Activated naive CD4-positive, alpha-beta T cell treated with anti-CD3 and anti-CD28 coated beads, Interleukin-2, amount 50 U/mL, for 72 hours (primary cell): Measurements from ENCODE around the gene RNF223. TPM values are rescaled to one million over a fixed set of nuclear protein-coding genes. Genes with fewer than 3 reads are reported as not detected.
A peak's percentile ranks its signal among the peaks of the same experiment; 100 is the strongest.

Experiments
- ATAC-seq, 2 donors: fragments of 150-1000 bp; cut with Tn5 transposase; 2 replicates each; pipeline ENCODE4 v1.10.0; 2021; ENCODE audit warnings: mild to moderate bottlenecking in 2 of 2, moderate library complexity in 2 of 2
- DNase-seq, 2 donors: peaks; one replicate each; pipeline ENCODE4 v3.0.0; 2021 to 2022; ENCODE audit warnings: low spot score in 2 of 2
- H3K27ac Mint-ChIP-seq, 2 donors: one replicate each; pipeline ENCODE4 v1.8.0; 2022; ENCODE audit warnings: mild to moderate bottlenecking in 2 of 2, mixed read lengths in 2 of 2
- H3K36me3 Mint-ChIP-seq, 2 donors: one replicate each; pipeline ENCODE4 v1.8.0; 2022; ENCODE audit warnings: mixed read lengths in 2 of 2
- H3K9me3 Mint-ChIP-seq, 2 donors: one replicate each; pipeline ENCODE4 v1.8.0; 2022; ENCODE audit warnings: mixed read lengths in 2 of 2
- total RNA-seq, 2 donors: library from RNA; stranded (reverse); gene quantifications; one replicate each; pipeline ENCODE4 v1.2.3, GENCODE V29; 2022

The RNF223 gene
- total RNA-seq, 2 donors from 2014 or later = not detected

- no peaks in the 10 kb centered on the region for H3K36me3 Mint-ChIP-seq
- no peaks in the 10 kb centered on the region for H3K9me3 Mint-ChIP-seq
- DNase-seq (no peak), ATAC-seq (no peak)
- no peak overlapping the region for H3K27ac Mint-ChIP-seq
These were observed 51.6 kb downstream of the RNF223 start for GRCh38 chr1:1022302-1023009.

GRCh38 chr1:1021920-1022259 is 52.2 kb downstream of the RNF223 start:
- no peaks in the 10 kb centered on the region for H3K9me3 Mint-ChIP-seq
- DNase-seq (no peak), ATAC-seq (peak in 1 of 2 donors; percentile 15)
- peaks cover 0 to 5% of the 10 kb centered on the region in 2 donors for H3K36me3 Mint-ChIP-seq
- H3K27ac Mint-ChIP-seq = no peak overlapping the region

- ATAC-seq (no peak), DNase-seq (no peak)
- H3K36me3 Mint-ChIP-seq = peaks cover 0 to 5% of the 10 kb centered on the region in 2 donors
- H3K27ac Mint-ChIP-seq = no peak overlapping the region
- no peaks in the 10 kb centered on the region for H3K9me3 Mint-ChIP-seq
These were observed 52.8 kb downstream of the RNF223 start for GRCh38 chr1:1021010-1021919.

Other genes with a start within 250 kb of the RNF223 start
- gene SAMD11, start 150.4 kb downstream of the RNF223 start, total RNA-seq = not detected
- 100 to 1,000 TPM in 1 of 2 donors, 10 to 100 TPM in 1; 66.3 to 112 TPM for gene NOC2L, start 115.0 kb downstream of the RNF223 start, total RNA-seq
- 10 to 100 TPM; 19.9 to 26.1 TPM for gene KLHL17, start 113.7 kb downstream of the RNF223 start, total RNA-seq
- 1 to 10 TPM; 1.9 to 5.0 TPM for gene PLEKHN1, start 107.8 kb downstream of the RNF223 start, total RNA-seq
- not detected for gene PERM1, start 92.2 kb downstream of the RNF223 start, total RNA-seq
- 1 to 10 TPM; 3.2 to 4.4 TPM for gene HES4, start 74.2 kb downstream of the RNF223 start, total RNA-seq
- gene ISG15, start 60.8 kb downstream of the RNF223 start, total RNA-seq = 10 to 100 TPM; 91.6 to 97.5 TPM
- gene AGRN, start 54.2 kb downstream of the RNF223 start, total RNA-seq = 10 to 100 TPM; 44.5 to 79.9 TPM
- 10 to 100 TPM; 20.7 to 21.2 TPM for gene C1orf159, start 41.8 kb upstream of the RNF223 start, total RNA-seq
- gene TTLL10, start 99.6 kb upstream of the RNF223 start, total RNA-seq = not detected
- 100 to 1,000 TPM in 1 of 2 donors, 10 to 100 TPM in 1; 43.6 to 250 TPM for gene TNFRSF18, start 132.3 kb upstream of the RNF223 start, total RNA-seq
- 100 to 1,000 TPM; 166 to 176 TPM for gene TNFRSF4, start 139.8 kb upstream of the RNF223 start, total RNA-seq
- 100 to 1,000 TPM in 1 of 2 donors, 10 to 100 TPM in 1; 68.4 to 144 TPM for gene SDF4, start 157.7 kb upstream of the RNF223 start, total RNA-seq
- 10 to 100 TPM in 1 of 2 donors, 1 to 10 TPM in 1; 9.0 to 12.5 TPM for gene B3GALT6, start 157.9 kb upstream of the RNF223 start, total RNA-seq
- 10 to 100 TPM in 1 of 2 donors, 1 to 10 TPM in 1; 4.0 to 17.7 TPM for gene C1QTNF12, start 172.4 kb upstream of the RNF223 start, total RNA-seq
- 10 to 100 TPM; 59.4 to 80.5 TPM for gene UBE2J2, start 199.5 kb upstream of the RNF223 start, total RNA-seq
- gene SCNN1D, start 206.1 kb upstream of the RNF223 start, total RNA-seq = 10 to 100 TPM in 1 of 2 donors, 1 to 10 TPM in 1; 3.2 to 11.7 TPM
- 10 to 100 TPM; 38.3 to 52.4 TPM for gene ACAP3, start 233.6 kb upstream of the RNF223 start, total RNA-seq
- gene PUSL1, start 234.3 kb upstream of the RNF223 start, total RNA-seq = 10 to 100 TPM; 15.1 to 39.5 TPM